ENCODE results near the gene CDKN2B-AS1. TPM values are rescaled to one million over a fixed set of nuclear protein-coding genes. Genes with fewer than 3 reads are reported as not detected.

Gene CDKN2B-AS1
- total and polyA plus RNA-seq, 2 experiments from 2014 or later: not detected

DNA sequence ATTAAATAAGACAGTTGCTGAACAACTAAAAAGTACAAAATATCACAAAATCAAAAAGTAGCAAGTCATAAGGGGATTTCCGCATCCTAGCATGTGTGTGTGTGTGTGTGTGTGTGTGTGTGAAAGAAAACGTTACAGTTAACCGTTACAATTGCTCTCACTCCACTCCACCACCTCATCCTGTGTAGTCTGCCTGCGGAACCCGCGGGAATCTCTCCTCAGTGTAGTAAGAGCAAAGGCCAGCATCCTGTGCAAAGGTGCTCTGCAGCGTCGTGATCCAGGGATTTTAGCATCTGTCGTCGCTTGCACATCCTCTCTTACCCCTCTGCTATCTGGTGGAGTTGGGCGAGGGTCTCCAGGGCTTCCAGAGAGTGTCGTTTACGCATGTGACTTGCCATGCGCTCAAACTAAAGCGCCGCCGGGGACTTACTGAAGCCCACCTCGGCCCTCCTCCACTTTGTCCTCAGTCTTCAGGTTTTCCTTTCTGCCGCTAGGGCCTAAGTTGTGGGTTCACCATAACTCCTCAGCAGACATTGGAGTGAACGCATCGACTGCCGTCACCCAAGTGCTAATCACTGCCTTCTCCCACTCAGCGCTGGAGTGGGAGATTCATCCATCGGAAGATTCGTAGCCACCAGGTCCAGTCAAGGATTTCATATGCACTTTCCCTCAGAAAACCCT, 10.6 kb downstream of the CDKN2B-AS1 start:
- Histone ChIP-seq H3K36me3 (no peaks in the 10 kb centered on the region), H3K4me3 (no peak overlapping the region), H3K27ac (no peak overlapping the region), H3K27me3 (peaks cover 86% of the 10 kb centered on the region), H3K9me3 (ENCODE audit: low read depth) (no peaks in the 10 kb centered on the region), H3K4me1 (ENCODE audit: low read depth) (no peaks in the 10 kb centered on the region)
- peak; percentile 13 to 22 for DNase-seq (ENCODE audit: low read depth in 1 of 2, low spot score in 1 of 2)
- no peak for TF ChIP-seq CTCF (IDR thresholded peaks at IDR 0.05; ENCODE audit: low read depth, low read length)

DNA sequence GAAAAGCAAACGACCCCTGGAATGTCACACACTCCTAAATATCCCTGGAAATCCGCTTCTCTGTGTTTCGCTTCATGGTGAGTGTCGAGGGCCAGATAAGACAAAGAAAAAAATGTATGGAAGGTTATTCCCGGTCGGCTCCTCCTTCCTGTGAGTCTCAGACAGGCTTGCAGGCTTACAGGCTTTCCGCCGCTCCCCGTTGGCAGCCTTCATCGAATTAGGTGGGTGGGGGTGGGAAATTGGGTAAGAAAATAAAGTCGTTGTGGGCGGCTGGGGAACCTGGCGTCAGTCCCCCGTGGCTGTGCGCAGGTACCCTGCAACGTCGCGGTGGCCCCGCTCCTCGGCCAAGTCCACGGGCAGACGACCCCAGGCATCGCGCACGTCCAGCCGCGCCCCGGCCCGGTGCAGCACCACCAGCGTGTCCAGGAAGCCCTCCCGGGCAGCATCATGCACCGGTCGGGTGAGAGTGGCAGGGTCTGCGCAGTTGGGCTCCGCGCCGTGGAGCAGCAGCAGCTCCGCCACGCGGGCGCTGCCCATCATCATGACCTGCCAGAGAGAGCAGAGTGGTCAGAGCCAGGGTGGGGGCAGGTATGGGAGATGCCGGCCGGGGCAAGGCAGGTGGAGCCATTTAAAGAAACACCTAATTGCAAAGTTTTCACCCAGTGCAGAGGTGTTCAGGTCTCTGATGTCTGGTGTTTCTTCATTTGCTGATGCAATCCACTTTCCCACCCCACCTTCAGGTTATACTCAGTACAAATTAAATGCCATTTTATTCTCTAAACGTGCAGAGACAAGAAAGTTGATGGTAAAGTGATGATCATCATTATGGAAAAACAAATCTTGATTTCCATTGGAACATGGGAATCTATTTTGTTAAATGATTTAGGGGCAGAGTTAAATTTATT, 11.4 kb downstream of the CDKN2B-AS1 start:
- H3K36me3 ChIP-seq: no peaks in the 10 kb centered on the region
- no peaks in the 10 kb centered on the region for H3K4me1 ChIP-seq (ENCODE audit: low read depth)
- H3K27me3 ChIP-seq: peaks cover 81% of the 10 kb centered on the region
- TF ChIP-seq CTCF (IDR thresholded peaks at IDR 0.05; ENCODE audit: low read depth, low read length): no peak
- no peak overlapping the region for H3K4me3 ChIP-seq
- peak in 1 of 2 donors; percentile 43 for DNase-seq (ENCODE audit: low read depth in 1 of 2, low spot score in 1 of 2)
- H3K9me3 ChIP-seq (ENCODE audit: low read depth): no peaks in the 10 kb centered on the region
- no peak overlapping the region for H3K27ac ChIP-seq

DNA sequence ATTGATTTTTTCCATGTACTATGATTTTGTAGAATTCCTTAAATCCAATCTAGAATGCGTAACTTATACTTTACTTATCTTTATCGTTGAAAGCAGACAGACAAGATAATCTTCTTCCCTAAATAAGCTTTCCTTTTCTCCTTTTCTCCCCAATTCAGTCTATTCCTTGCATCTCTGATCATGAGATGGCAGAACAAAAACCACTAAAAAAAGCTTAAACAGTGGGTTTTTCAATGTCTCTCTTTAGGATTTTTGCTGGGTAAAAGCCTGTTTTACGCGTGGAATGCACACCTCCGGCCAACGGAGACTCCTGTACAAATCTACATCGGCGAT, 13.8 kb downstream of the CDKN2B-AS1 start:
- Histone ChIP-seq H3K9me3 (ENCODE audit: low read depth) (no peaks in the 10 kb centered on the region), H3K27ac (no peak overlapping the region), H3K36me3 (no peaks in the 10 kb centered on the region), H3K27me3 (peaks cover 64% of the 10 kb centered on the region), H3K4me1 (ENCODE audit: low read depth) (no peaks in the 10 kb centered on the region), H3K4me3 (peak overlapping the region; percentile 51)
- DNase-seq (ENCODE audit: low read depth in 1 of 2, low spot score in 1 of 2): no peak
- TF ChIP-seq CTCF (IDR thresholded peaks at IDR 0.05; ENCODE audit: low read depth, low read length): no peak

- peak within 1 kb of the TSS; percentile 41 for H3K27ac ChIP-seq
- TF ChIP-seq CTCF (IDR thresholded peaks at IDR 0.05; ENCODE audit: low read depth, low read length): peak; percentile 97
- no peaks in the 10 kb centered on the region for H3K4me1 ChIP-seq (ENCODE audit: low read depth)
- H3K9me3 ChIP-seq (ENCODE audit: low read depth): no peaks in the 10 kb centered on the region
- peaks cover 58% of the 10 kb centered on the region for H3K27me3 ChIP-seq
- peak; percentile 96 to 98 for DNase-seq (ENCODE audit: low read depth in 1 of 2, low spot score in 1 of 2)
- H3K4me3 ChIP-seq: peak within 1 kb of the TSS; percentile 51
- no peaks in the 10 kb centered on the region for H3K36me3 ChIP-seq
These were observed 14.3 kb downstream of the CDKN2B-AS1 start, which contains the start of gene CDKN2B for GRCh38 chr9:22008717-22009505. TSS of gene CDKN2B (minus strand) at chr9:22009305. CDS start at chr9:22008953, 352 bp downstream.

- Histone ChIP-seq H3K27me3 (peaks cover 53% of the 10 kb centered on the region), H3K27ac (no peak overlapping the region), H3K4me3 (peak overlapping the region; percentile 51), H3K36me3 (no peaks in the 10 kb centered on the region), H3K4me1 (ENCODE audit: low read depth) (no peaks in the 10 kb centered on the region), H3K9me3 (ENCODE audit: low read depth) (no peaks in the 10 kb centered on the region)
- no peak for DNase-seq (ENCODE audit: low read depth in 1 of 2, low spot score in 1 of 2)
- peak; percentile 8 for TF ChIP-seq CTCF (IDR thresholded peaks at IDR 0.05; ENCODE audit: low read depth, low read length)
These were observed 14.9 kb downstream of the CDKN2B-AS1 start for GRCh38 chr9:22009506-22009867.
